Measurements from ENCODE around the gene UBR7.
"Not testable (repeated sequence)": the region's sequence is repeated elsewhere in the genome, so short reads cannot be mapped to it uniquely, and the experiment has no call there.

UBR7 gene

DNA sequence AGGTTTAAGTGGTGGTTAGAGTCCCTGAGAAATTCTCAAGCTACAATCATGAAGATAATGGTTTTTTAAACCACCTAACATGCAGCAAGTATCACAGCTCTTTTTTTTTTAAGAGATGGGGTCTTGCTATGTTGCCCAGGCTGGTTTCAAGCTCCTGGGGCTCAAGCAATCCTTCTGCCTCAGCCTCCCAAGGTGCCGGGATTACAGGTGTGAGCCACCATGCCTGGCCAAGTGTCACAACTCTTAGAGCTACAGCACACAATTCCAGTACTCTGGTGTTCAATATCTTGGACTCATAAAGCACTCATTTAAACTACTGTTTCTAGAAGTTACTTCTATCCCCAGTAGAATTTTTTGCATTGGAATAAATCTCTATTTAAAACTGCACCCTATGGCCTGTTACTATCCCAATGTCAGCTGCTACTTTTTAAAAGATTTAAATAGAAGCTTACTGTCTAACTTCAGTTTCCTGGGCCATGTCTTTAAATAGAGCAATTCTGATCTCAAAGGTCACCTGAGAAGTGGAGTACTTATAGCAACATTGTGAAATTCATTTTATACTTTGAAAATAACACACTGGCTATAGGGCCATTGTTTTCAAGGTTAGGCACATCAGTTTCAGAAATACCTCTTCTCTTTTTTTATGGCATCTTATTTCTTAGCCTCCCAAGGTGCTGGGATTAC is 11.6 kb upstream of the UBR7 start:
- DNase-seq (ENCODE audit: low read depth), result no peak

DNA sequence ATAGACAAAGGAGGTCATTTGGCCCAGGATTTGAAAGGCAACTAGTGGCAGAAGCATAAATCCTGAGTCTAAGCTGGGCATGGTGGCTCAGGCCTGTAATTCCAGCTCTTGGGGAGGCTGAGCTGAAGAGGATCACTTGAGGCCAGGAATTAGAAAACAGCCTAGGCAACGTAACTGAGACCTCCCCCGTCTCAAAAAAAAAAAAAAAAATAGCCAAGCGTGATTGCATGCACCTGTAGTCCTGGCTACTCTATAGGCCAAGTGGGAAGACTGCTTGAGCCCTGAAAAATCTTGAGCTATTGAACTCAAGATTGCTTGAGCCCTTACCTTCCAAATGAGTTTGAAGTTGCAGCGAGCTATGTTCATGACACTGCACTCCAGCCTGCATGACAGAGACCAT is 8.0 kb upstream of the UBR7 start:
- no peak for DNase-seq (ENCODE audit: low read depth)

DNA sequence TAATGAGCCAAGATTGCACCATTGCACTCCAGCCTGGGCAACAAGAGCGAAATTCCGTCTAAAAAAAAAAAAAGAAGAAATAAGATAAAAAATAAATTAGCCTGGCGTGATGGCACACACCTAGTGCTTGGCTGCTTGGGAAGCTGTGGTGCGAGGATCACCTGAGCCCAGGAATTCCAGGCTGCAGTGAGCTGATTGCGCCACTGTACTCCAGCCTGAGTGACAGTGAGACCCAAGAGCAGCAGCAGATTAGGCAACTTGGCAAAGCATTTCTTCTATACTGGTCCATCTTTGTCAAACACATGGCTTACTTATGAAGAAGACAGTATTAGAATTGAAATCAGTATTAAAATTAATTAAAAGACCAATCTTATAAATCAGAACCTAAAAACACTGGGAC is 6.5 kb upstream of the UBR7 start:
- no peak for DNase-seq (ENCODE audit: low read depth)

DNA sequence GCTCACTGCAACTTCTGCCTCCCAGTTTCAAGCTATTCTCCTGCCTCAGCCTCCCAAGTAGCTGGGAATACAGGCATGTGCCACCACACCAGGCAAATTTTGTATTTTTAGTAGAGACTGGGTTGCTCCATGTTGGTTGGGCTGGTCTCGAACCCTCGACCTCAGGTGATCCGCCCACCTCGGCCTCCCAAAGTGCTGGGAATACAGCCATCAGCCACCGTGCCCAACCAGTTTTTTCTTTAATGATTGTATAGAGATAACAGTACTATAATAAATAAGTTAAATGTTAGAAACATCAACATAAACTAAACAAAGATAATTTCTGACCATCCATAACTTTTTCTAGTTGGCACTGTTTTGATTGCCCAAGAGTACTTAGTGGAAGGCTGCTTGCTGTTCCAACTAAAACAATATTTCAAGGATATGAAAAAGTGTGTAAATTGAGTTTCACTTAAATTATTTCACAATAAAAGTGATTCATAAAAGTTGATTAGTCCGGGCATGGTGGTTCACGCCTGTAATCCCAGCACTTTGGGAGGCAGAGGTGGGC is 5.8 kb upstream of the UBR7 start:
- no peak for DNase-seq (ENCODE audit: low read depth)

DNA sequence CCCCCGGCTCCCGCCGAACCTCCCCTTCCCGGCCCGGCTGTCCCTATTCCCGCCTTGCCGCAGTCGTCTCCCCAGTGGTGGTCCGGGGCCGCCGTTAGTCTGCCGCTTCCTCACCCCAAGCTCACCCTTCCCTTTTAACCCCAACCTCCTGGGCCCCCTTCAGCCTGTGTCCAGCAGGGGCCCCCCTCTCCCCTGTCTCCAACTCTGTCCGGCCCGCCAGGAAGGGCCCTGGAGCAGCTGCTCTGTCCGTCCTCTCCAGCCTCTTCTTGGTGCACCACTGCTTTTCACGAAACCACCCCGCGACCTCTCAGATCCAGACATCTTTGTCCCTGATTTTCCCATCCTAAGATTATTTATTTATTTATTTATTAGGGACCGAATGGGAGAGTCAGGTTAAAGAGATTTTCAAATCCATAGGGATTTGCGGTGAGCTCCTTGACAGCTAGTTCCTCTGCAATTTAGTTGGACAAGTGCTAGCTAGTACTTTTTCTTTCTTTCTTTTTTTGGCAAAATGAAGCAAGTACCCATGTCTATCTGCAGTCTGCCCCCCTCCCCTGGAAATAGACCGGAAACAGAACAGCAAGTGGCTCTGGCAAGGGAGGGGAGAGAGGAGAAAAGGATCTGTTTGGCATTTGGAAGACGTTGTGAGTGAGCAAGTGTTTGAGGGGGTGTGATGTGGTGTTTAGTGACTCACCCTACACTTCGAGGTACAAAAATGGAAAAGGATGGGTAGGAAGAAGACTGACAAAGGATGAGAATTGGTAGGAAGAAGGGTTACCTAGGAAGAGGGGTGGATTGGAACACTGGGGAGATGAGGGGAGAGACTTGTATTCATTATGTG is 632 bp downstream of the UBR7 start:
- DNase-seq (ENCODE audit: low read depth), result no peak

DNA sequence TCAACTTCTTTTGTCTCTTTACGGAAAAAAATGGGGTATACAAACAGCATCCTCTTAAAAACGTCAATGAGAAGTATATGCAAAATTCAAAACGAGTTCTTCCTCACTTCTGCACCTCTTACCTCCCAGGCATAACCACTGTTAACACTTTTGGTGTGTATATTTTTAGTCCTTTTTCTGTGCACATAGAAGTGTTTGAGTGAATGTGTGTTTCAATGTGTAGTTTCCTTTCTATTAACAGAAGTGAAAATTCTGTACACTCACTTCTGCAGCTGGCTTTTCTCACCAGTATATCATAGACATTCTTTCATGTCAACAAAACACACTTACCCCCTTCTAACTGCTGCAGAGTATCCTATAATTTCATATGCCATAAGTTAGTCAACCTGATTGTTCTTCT is 5.4 kb downstream of the UBR7 start:
- DNase-seq (ENCODE audit: low read depth), result no peak

DNA sequence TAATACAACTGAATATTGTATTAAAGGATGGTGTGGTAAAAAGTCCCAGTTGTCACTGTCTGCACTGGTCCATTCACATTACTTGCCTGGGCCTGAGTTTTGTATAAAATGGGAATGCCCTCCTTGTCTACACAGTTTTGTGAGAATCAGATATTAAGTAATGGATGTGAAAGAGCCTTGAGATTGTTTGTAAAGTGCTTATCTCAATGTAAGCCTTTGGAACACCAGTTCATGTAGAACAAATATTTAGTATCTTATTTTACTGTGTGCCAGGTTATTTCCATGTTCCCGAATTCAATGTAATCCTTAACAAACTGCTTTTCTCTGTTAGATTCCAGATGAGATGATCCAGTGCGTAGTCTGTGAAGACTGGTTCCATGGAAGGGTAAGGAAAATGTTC is 7.5 kb downstream of the UBR7 start:
- no peak for DNase-seq (ENCODE audit: low read depth)

DNA sequence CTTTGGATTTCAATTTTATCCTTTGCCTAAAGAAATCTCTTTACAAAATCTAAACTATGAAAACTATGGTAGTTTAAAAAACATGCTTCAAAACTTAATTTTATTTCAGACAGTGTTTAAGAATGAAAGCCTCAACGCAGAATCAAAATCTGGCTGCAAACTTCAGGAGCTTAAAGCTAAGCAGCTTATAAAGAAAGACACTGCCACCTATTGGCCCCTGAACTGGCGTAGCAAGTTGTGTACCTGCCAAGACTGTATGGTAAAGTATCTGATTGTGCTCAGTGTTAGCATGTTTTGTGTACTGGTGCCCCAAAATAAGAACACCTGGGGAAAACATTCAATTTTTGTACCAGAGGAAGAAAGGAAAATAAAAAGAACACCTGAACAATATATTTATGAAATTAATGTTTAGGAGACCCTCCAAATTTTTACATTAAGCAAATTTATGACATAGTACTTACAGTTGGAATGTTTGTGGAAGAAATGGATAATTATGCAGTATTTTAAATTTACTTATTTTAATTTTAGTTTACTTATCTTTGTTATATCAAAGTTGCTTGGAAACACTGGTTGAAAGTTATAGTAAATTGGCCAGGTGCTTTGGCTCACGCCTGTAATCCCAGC is 12.2 kb downstream of the UBR7 start:
- DNase-seq (ENCODE audit: low read depth), result no peak

DNA sequence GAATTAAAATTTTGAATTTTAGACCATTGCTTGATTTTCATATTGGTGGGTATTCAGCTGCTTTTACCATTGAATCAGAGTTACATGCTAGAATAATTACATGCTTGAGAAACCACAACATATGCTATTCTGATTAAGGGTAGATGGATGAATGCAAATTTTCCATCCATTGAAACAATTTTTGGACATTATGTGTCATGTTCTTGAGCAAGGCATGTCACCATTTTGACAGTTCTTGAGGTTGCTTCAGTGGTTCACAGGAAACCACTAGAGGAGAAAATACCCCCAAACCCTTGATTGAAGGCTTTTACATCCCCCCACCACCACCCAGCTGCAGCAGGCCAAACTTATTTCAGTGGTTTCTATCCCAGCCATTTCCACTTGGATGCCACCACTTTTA is 13.5 kb downstream of the UBR7 start:
- DNase-seq (ENCODE audit: low read depth), result no peak

DNA sequence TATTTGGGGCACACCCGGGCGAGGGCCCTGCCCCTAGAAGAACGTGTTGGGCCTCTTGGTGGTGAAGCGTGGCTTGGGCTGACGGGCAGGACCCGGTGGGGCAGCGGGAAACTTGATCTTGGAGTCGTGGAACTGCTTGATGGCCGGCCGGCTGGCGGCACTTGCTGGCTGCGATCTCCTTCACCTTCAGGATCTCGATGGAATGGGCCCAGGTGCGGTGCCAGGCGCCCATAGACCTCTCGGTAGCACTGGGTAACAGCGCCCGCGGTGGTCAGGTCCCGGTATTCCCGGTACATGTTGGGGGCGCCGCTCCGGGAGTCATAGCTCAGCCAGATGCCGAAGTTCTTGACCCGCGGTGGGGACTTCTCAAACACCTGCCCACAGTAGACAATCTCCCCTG is 16.5 kb downstream of the UBR7 start:
- no peak for DNase-seq (ENCODE audit: low read depth)

DNA sequence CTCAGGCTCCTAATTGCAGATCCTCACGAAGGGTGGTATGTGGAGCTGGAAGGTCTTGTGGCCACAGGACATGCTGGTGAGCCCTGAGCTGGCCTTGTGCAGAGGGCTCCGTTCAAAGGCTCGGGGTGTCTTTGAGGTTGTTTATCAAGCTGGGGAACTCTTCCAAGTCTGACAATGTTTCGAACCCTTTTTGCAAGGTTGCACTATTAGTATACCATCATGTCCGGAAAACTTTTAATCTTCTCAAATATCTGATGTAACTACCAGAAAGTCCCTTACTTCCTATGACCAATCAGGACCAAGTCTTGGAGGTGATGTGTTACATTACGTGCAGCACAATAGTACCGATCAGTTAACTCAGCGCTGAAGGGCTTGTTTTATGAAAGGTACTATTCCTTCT is 21.5 kb downstream of the UBR7 start:
- no peak for DNase-seq (ENCODE audit: low read depth)

DNA sequence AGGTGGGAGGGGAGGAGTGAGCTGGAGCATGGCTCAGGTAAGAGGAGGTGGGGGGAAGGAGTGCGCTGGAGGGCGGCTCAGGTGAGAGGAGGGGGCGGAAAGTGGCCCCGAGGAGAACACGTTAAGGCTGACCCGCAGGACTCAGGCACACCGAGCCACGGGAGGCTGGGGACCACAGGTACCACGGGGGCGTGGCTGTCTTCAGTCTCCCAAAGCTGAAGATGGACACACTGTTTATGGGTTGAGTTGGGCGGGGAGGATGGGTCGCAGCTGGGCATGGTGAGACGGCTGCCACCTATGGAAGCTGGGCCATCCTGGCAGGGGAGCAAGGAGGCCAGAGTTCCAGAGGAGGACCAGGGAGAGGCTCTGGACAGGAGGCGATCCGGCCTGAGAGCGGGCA is 23.5 kb downstream of the UBR7 start:
- no peak for DNase-seq (ENCODE audit: low read depth)

DNA sequence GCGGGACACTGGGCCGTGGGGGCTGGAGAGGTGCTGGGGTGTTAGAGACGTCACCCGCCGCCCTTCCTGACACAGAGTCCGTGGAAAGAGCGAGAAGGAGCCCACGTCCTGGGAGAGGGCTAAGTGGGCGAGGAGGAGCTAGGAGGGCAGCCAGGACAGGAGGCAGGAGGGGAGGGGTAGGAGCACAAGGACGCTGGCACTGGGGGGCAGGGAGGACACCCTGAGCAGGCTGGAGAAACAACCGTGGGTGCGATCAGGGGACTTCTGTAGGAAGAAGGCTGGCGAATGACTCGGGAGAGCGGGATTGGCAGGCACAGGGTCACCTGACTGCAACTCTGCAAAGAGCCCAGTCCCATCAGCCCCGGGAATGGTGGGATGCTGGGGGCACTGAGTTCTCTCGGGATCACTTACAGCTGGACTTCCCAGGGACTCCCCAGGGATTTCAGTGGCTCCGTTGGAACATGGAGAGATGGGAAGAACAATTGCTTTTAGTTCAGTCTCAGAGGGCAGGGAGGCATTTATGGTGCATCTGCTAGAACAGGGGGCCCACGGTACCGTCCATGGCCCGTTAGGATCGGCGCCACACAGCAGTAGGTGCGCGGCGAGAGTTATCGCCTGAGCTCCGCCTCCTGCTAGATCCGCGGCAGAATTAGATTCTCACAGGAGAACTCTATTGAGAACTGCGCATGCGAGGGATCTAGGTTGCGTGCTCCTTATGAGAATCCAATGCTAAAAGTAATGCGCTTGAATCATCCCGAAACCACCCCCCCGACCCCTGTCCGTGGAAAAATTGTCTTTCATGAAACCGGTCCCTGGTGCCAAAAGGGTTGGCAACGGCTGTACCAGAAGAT is 24.3 kb downstream of the UBR7 start:
- no peak for DNase-seq (ENCODE audit: low read depth)

DNA sequence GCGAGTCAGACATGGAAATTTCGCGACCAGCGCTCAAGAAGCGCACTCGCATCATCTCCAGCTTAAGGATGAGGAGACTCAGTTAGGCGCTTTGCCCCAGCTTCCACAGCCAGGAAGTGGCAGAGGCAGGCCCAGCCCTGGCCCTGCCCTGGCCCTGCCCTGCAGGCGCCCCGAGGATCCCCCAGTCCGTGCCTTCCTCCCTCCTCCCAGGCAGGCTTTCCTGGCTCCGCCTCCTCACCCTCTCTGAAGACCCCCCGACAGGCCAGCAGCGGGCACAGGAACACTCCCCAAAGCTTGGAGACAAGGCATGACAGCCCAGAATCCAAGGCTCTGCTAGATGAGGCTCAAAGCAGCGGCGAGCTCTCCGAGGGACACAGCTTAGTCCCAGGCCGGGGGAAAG is 25.1 kb downstream of the UBR7 start:
- DNase-seq (ENCODE audit: low read depth), result no peak

DNA sequence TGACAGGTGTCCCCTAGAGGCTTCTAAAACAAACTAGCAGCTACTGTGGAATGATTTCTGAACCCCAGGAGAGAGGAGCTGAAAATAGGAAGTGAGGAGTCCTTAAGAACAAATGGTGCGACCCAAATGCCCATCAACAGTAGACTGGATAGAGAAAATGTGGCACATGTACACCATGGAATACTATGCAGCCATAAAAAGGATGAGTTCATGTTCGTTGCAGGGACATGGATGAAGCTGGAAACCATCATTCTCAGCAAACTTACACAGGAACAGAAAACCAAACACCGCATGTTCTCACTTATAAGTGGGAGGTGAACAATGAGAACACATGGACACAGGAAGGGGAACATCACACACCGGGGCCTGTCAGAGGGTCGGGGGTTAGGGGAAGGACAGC is 26.0 kb downstream of the UBR7 start:
- not testable (repeated sequence) for DNase-seq (ENCODE audit: low read depth)

DNA sequence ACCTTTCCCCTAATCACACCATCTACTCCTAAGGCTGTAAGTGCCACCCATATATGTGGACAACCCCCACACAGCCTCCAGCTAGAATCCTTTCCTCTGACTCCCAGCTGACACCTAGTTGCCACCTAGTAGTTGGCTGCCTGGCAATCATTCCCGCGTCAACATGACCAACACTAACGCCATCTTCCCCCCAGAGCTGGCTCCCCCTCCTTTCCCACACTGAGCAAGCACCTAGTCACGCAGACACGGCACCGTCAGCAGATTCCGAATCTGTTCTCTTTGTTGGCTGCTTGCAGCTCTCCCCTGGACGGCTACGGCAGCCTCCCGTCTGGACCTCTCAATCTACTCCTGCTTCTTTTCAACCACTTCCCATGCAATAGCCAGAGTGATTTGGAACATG is 27.7 kb downstream of the UBR7 start:
- DNase-seq (ENCODE audit: low read depth), result no peak

DNA sequence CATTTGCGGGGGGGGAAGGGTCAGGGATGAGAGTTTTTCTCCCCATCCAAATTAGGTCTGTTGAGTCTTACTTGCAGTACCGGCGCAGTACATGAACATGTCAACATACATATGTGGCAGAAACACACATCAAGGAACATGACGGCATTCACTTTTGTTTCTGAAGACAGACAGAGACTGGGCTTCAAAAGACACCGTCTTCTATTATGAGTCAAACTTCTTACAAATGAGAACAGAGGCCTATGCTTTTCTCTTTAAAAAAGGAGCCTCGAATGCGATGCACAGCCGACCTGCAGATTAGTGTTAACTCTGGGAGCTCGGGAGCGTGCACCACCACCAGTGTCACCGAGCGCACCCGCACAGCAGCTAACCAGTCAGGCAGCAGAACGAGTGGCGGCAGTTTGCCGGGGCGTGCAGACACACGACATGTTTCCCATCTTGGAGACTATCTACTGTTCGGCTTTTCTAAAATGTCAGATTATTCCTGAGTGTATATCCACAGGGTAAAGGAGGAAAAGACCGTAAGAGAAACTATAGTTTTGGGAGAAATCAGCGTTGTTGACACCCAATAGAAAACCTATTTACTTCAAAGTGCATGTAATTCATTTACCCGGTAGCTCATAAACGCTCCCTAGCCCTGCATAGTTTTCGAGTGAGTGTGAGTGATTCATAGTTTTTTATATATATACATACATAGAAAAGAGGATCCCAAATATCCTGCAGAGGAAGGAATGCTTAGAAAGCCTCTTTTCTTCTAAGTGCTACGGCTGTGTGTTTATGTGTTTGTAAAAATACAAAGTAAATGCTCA is 33.0 kb downstream of the UBR7 start:
- DNase-seq (ENCODE audit: low read depth), result no peak

DNA sequence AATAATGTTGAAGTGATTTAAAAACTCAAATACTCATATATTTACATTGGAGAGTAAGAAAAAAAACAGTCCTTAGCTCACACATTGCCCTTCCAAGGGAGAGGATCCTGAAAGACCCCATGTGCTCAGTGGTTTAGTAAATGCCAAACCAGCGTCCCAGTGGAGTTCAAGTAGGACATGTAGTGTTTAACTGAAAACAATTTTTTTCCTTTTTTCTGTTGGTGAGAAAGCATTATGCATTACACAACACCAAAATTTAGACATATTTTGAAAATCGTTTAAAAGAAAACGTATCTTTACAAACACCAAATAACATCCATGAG is 33.6 kb downstream of the UBR7 start:
- no peak for DNase-seq (ENCODE audit: low read depth)

DNA sequence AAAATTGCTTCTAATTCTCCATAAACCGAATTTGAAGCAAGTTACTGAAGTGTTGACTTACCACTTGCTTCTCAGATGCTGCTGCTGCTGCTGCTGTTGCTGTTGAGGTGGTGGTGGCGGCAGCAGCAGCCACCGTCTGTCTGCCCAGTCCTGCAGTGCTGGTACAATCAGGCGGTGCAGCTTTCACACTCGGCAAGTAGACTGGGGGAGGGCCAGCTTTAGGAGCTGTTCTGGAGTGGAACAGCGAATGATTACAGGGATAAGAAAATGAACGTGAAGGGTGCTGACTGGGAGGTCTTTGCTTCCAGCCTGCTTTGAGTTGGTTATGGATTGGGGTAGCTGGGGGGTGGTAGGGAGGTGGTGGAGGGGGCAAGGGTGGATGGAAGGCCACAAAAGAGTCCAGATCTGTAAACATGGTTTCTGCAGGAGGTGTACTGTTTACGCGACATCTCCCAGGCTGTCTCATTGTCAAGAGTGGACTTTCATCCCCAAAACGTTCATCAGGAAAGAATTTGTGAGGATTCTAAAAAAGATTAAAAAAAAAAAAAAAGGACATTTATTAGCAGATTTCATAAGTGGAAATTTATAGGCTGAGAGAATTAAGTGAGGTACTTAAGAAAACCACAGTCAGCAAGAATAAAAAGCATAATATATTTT is 38.8 kb downstream of the UBR7 start:
- DNase-seq (ENCODE audit: low read depth), result no peak

DNA sequence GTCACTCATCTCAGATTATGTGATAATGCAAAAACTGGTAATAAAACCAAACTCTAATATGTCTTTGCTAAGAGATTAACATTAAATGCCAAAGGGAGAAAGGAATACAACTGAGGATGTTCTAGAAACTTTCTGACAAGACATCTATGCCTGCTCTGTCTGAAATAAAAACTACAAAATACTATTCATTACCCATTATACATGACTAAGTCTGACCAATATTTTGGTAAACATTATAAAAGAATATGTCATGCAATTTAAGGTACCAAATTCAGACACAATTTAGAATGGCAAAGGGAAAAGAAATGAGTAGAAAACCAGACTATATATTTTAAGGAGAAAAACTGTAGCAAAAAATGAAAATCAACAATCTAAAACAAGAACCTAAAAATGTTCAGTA is 39.5 kb downstream of the UBR7 start:
- no peak for DNase-seq (ENCODE audit: low read depth)

Measured in CMK (cell line).